Tibial artery (tissue), 4 donors: ENCODE results near the gene PLA2G4B.

Experiments used
- DNase-seq, 2 donors: peaks; one replicate each; pipeline ENCODE4 v3.0.0-alpha.2; 2019
- H3K27ac ChIP-seq, 2 donors: fragments of 200-600 bp; sonication (generic) in 1 of 2; 1 replicate in 1 of 2; 2 replicates in 1 of 2; pipeline ENCODE4 v1.5.1; 2018 to 2019; ENCODE audit warnings: mild to moderate bottlenecking in 1 of 2
- H3K27me3 ChIP-seq, 2 donors: fragments of 200-600 bp; sonication (generic) in 1 of 2; one replicate each; pipeline versions ENCODE4 v1.5.1 to v1.6.0; 2016 to 2019
- H3K36me3 ChIP-seq, 3 donors: fragments of 200-600 bp; sonication (generic) in 2 of 3; one replicate each; pipeline ENCODE4 v1.5.1; 2016 to 2019; ENCODE audit warnings: mild to moderate bottlenecking in 2 of 3
- H3K4me1 ChIP-seq, 4 donors: fragments of 200-600 bp; sonication (generic) in 2 of 4; 1 replicate in 3 of 4; 2 replicates in 1 of 4; pipeline ENCODE4 v1.5.1; 2016 to 2019
- H3K4me3 ChIP-seq, 2 donors: fragments of 200-600 bp; sonication (generic) in 1 of 2; 1 replicate in 1 of 2; 2 replicates in 1 of 2; pipeline ENCODE4 v1.5.1; 2018 to 2019; ENCODE audit warnings: mild to moderate bottlenecking in 2 of 2
- H3K9me3 ChIP-seq, 3 donors: fragments of 200-600 bp; sonication (generic) in 1 of 3; one replicate each; pipeline ENCODE4 v1.5.1; 2016 to 2019
- intact Hi-C: fragments of 100-400 bp; cut with DNase I; formaldehyde crosslinking; loops from one replicate; pipeline ENCODE4 v1.15.0; 2023; ENCODE audit warnings: low total_unique reads
- TF ChIP-seq, protein P1 (sequence below), 2 experiments: fragments of 200-600 bp in 1 of 2; fragments of 450-650 bp in 1 of 2; IDR thresholded peaks; one replicate each; pipeline ENCODE4 v1.5.1; 2017 to 2019; ENCODE audit warnings: antibody characterized with exemption in 2 of 2, mild to moderate bottlenecking in 1 of 2, moderate library complexity in 1 of 2

Gene PLA2G4B

DNA sequence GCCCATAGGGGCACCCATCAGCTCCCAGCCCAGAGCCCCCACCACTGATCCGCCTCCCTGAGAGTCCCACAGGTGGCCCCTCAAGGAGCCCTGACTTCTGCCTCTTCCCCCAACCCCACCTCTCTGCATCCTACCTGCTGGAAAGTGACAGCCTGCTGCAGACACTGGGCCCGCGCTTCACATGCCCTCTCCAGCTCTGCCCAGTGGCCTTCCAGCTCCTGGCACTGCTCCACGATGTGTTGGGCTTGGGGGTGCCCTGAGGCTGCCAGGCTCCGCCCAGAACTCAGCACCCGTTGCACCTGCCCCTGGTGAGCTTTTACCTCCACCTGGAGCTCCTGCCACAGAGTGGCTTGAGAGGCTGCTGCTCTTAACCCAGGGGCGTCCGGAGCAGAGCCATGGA lies 35.1 kb downstream of the PLA2G4B start:
- H3K4me3 ChIP-seq = no peak overlapping the region
- no peaks in the 10 kb centered on the region for H3K36me3 ChIP-seq
- H3K9me3 ChIP-seq = no peaks in the 10 kb centered on the region
- intact Hi-C loops = no loop called here
- peaks cover 0 to 8% (median 0%) of the 10 kb centered on the region in 4 donors for H3K4me1 ChIP-seq
- H3K27ac ChIP-seq = no peak overlapping the region
- DNase-seq = no peak
- TF ChIP-seq, protein P1, sequence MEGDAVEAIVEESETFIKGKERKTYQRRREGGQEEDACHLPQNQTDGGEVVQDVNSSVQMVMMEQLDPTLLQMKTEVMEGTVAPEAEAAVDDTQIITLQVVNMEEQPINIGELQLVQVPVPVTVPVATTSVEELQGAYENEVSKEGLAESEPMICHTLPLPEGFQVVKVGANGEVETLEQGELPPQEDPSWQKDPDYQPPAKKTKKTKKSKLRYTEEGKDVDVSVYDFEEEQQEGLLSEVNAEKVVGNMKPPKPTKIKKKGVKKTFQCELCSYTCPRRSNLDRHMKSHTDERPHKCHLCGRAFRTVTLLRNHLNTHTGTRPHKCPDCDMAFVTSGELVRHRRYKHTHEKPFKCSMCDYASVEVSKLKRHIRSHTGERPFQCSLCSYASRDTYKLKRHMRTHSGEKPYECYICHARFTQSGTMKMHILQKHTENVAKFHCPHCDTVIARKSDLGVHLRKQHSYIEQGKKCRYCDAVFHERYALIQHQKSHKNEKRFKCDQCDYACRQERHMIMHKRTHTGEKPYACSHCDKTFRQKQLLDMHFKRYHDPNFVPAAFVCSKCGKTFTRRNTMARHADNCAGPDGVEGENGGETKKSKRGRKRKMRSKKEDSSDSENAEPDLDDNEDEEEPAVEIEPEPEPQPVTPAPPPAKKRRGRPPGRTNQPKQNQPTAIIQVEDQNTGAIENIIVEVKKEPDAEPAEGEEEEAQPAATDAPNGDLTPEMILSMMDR (IDR thresholded peaks at IDR 0.05) = no peak
- no peaks in the 10 kb centered on the region for H3K27me3 ChIP-seq

DNA sequence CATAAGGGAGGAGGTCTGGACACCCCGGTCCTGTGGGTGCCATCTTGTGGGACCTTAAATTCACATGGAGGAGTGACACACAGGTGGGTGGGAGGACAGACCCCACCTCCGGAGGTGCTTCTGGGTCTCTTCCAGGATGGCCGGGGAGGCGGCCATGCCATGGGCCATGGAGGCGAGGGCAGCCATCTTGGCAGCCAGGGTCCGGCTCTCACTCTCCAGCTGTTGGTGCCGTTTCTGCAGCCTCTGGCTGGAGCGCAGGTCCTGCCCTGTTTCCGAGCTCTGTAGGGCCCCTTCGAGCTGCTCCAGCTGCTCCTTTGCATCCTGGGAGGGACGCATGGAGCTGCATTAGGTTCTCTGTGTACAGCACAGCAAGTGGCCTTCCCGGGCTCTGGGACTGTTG lies 36.1 kb downstream of the PLA2G4B start:
- TF ChIP-seq, protein P1 (IDR thresholded peaks at IDR 0.05) = no peak
- intact Hi-C loops = no loop called here
- no peak overlapping the region for H3K27ac ChIP-seq
- no peak for DNase-seq
- no peaks in the 10 kb centered on the region for H3K9me3 ChIP-seq
- no peak overlapping the region for H3K4me3 ChIP-seq
- peaks cover 0 to 5% of the 10 kb centered on the region in 2 donors for H3K27me3 ChIP-seq
- H3K36me3 ChIP-seq = no peaks in the 10 kb centered on the region
- H3K4me1 ChIP-seq = peaks cover 0 to 8% (median 0%) of the 10 kb centered on the region in 4 donors

DNA sequence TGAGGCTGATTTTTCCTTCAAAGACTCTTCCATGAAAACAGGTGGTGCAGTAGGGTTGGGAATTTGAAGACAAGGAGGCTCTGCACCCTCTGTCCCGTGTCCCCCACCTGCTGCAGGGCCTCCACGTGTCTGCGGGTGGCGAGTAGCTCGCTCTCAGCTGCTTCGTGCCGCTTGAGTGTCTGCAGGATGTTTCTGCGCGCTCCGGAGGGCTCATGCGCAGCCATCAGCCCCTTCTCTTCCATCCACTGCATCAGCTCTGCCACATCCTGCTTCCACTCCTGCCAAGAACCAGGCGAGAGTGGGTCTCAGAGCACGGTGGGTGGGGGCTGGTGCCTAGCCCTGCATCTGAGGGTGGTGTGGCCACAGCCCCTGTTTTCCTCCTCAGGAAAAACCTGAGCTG lies 37.4 kb downstream of the PLA2G4B start:
- intact Hi-C loops = no loop called here
- Histone ChIP-seq H3K4me3 (no peak overlapping the region), H3K9me3 (no peaks in the 10 kb centered on the region), H3K4me1 (peaks cover 0 to 8% (median 0%) of the 10 kb centered on the region in 4 donors), H3K27ac (no peak overlapping the region), H3K27me3 (peaks cover 0 to 13% of the 10 kb centered on the region in 2 donors), H3K36me3 (no peaks in the 10 kb centered on the region)
- no peak for DNase-seq
- TF ChIP-seq, protein P1 (IDR thresholded peaks at IDR 0.05) = no peak

DNA sequence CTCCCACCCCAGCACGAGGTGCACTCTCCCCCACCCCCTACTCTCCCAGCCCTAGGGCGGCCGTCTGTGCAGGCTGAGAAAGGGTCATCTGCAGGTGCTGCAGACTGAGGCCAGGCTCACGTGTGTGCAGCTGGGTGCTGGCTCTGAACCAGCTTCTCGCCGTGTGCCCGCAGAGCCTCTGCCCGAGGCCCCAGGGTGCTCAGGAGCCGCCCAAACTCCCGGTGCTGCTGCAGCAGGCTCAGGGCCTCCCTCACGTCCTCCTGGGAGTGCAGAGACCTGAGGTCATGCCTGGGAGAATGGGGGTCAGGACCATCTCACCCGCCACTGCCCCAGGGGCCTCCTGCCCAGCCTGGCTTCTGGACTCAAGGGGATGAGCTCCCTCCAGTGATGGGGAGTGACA lies 38.0 kb downstream of the PLA2G4B start:
- no peak overlapping the region for H3K27ac ChIP-seq
- peaks cover 0 to 14% of the 10 kb centered on the region in 2 donors for H3K27me3 ChIP-seq
- no peaks in the 10 kb centered on the region for H3K36me3 ChIP-seq
- H3K4me1 ChIP-seq = peaks cover 0 to 12% (median 4%) of the 10 kb centered on the region in 4 donors
- TF ChIP-seq, protein P1 (IDR thresholded peaks at IDR 0.05) = no peak
- intact Hi-C loops = no loop called here
- H3K4me3 ChIP-seq = no peak overlapping the region
- no peaks in the 10 kb centered on the region for H3K9me3 ChIP-seq
- no peak for DNase-seq

DNA sequence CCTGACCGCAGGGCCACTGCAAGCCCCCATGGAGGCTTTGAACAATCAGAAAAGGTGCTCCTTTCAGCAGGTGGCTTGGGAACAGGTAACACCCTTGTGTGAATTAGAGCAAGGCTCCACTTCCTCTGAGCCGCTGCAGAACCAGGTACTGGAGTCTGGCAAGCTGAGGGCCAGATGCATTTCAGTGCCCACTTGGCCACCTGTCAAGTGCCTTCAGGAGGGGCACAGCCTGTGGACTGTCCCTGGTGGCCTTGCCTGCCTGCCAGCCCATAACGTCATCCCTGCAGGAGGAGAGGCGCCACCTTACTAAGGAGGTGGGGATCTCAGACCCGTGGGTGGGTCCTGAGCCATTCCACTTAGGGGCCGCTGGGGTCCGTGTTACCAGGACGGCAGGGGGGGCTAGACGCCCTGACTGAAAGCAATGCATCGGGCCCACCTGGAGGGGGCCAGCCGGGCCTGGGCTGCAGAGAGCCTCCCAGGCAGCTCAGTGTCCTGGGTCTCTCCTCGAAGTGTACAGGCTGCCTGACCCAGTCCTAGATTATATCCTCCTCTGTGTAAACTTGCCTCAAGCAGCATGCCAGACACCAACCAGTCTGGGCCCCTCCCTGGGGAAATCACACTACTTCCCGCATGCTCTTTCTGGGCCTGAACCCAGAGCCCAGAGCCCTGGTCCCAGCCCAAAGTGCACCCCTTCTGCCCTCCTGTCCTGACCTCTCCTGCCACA lies 39.1 kb downstream of the PLA2G4B start:
- H3K9me3 ChIP-seq = no peaks in the 10 kb centered on the region
- H3K36me3 ChIP-seq = no peaks in the 10 kb centered on the region
- H3K27me3 ChIP-seq = peaks cover 0 to 23% of the 10 kb centered on the region in 2 donors
- no peak overlapping the region for H3K4me3 ChIP-seq
- intact Hi-C loops = no loop called here
- no peak for DNase-seq
- no peak overlapping the region for H3K27ac ChIP-seq
- peaks cover 0 to 23% (median 12%) of the 10 kb centered on the region in 4 donors for H3K4me1 ChIP-seq
- TF ChIP-seq, protein P1 (IDR thresholded peaks at IDR 0.05) = no peak
